Muscle layer of duodenum (tissue), 2 donors: ENCODE results near the gene ADGRA1.

Experiments used
- H3K27ac ChIP-seq: one replicate; pipeline ENCODE4 v1.7.0; 2013; ENCODE audit warnings: mild to moderate bottlenecking, low read length
- H3K27me3 ChIP-seq: one replicate; pipeline ENCODE4 v1.7.0; 2013; ENCODE audit warnings: low read depth, mild to moderate bottlenecking, control low read depth, low read length
- H3K36me3 ChIP-seq, 2 donors: one replicate each; pipeline ENCODE4 v1.7.0; 2013; ENCODE audit warnings: low read length in 2 of 2, control low read depth in 1 of 2, mild to moderate bottlenecking in 1 of 2; ENCODE audit not compliant: insufficient read depth in 2 of 2, control insufficient read depth in 1 of 2
- H3K4me1 ChIP-seq, 2 donors: one replicate each; pipeline ENCODE4 v1.7.0; 2013; ENCODE audit warnings: low read length in 2 of 2, mild to moderate bottlenecking in 2 of 2, control low read depth in 1 of 2, moderate library complexity in 1 of 2; ENCODE audit not compliant: insufficient read depth in 2 of 2, control insufficient read depth in 1 of 2
- H3K4me3 ChIP-seq, 2 donors: one replicate each; pipeline ENCODE4 v1.7.0; 2013; ENCODE audit warnings: low read length in 2 of 2, low read depth in 1 of 2, mild to moderate bottlenecking in 1 of 2
- H3K9me3 ChIP-seq, 2 donors: one replicate each; pipeline ENCODE4 v1.7.0; 2013; ENCODE audit warnings: low read length in 2 of 2, control low read depth in 1 of 2, mild to moderate bottlenecking in 1 of 2; ENCODE audit not compliant: control insufficient read depth in 1 of 2
- donor health status: healthy.

The ADGRA1 gene

DNA sequence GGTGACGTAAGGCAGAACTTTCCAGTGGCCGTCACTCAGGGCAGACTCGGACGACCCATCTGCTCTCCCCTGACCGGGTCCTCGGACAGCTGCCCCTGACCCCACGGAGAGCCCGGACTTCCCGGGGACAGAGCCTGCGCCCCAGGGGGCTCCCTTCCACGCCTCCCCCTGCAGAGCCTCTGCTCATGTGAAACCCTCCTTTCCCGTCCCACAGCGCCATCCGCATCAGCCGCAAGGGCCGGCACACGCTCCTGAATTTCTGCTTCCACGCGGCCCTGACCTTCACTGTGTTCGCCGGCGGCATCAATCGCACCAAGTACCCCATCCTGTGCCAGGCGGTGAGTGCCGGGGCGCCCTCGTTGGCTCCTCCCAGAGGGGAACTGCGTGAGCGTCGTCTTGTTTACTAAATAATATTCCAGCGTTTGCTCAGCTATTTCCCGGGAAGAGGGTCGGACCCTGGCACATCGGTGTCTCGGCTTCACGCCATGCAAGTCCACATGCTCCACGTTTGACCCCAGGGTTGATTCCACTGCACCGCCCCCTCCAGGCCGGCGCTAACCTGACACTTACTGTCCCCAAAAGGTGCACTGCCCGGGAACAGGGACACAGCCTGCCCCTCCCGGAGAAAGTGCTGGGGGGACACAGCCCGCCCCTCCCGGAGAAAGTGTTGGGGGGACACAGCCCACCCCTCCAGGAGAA lies 10.9 kb downstream of the ADGRA1 start:
- no peaks in the 10 kb centered on the region for H3K27me3 ChIP-seq
- no peaks in the 10 kb centered on the region for H3K36me3 ChIP-seq
- no peaks in the 10 kb centered on the region for H3K9me3 ChIP-seq
- H3K4me1 ChIP-seq = peaks cover 0 to 7% of the 10 kb centered on the region in 2 donors
- no peak overlapping the region for H3K4me3 ChIP-seq
- no peak overlapping the region for H3K27ac ChIP-seq

DNA sequence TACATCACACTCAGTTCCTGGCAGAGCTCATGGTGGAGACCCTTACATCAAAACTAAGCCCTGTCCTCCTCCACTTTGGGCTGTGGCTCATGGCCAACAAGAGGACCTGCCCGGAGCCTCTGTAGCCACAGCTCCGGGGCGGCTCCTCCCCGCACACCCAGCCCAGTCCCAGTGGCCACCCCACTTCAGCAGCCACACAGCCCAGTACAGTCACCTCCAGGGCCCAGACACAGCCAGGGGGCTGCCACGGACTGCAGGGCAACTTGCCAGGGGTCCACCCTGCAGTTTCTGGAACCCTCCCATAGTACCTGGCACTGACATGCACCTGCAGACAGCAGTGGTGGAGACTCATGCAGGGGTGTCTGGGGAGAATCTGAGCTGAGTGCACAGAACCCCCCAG lies 11.8 kb downstream of the ADGRA1 start:
- Histone ChIP-seq H3K27ac (no peak overlapping the region), H3K4me3 (no peak overlapping the region), H3K9me3 (no peaks in the 10 kb centered on the region), H3K4me1 (peaks cover 0 to 7% of the 10 kb centered on the region in 2 donors), H3K36me3 (no peaks in the 10 kb centered on the region), H3K27me3 (no peaks in the 10 kb centered on the region)

DNA sequence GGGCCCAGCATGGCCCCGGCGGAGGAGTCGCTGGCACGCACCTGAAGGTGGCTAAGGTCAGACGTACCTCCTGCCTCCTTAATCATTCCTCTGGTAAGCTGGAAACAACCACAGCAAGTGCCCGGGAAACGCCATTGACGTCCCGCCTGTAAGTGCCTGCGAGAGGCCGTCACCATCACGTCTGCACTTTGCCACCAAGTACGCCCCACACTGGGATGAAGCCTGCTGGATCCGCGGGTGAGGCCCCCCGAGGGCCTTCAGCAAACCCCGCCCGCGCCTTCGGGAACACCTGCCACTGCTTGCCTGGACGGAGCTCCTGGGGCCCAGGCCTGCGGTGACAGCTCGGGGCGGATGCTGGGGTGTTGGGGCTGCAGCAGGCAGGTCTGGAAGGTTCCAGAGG lies 12.5 kb downstream of the ADGRA1 start:
- H3K36me3 ChIP-seq = no peaks in the 10 kb centered on the region
- no peak overlapping the region for H3K4me3 ChIP-seq
- H3K27ac ChIP-seq = no peak overlapping the region
- H3K9me3 ChIP-seq = no peaks in the 10 kb centered on the region
- peaks cover 0 to 9% of the 10 kb centered on the region in 2 donors for H3K4me1 ChIP-seq
- H3K27me3 ChIP-seq = no peaks in the 10 kb centered on the region

DNA sequence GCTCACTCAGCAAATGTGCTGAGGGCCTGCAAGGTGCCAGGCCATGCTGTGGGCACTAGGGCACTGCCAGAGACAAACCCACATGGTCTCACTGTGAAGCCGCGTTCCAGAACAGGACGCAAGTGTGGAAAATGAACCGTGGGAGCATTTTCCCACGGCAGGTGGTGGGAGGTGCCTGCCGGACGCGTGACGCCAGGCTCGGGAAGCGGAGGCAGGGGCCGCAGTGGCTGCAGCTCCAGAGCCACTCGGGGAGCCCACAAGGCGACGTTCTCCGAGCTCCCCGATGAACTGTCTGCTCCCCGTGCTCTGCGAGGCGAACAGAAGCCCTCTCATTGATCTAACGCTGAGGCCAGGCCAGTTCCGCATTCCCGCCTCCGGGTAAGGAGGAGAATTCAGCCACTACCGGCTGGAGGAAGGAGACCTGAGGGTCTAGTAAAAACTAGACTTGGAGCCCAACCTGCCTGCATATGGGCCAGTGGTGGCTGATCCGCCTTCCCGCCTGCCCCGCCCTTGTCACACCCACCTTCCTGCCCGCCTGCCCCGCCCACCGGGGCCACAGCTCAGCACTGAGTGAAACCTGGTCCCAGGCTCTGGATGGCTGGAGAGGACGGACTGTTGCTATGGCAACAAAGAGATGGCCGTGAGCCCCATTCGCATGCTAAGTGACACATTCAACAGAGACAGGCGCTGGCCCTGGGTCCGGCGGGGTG lies 13.1 kb downstream of the ADGRA1 start:
- Histone ChIP-seq H3K27ac (no peak overlapping the region), H3K4me3 (no peak overlapping the region), H3K36me3 (no peaks in the 10 kb centered on the region), H3K27me3 (no peaks in the 10 kb centered on the region), H3K9me3 (no peaks in the 10 kb centered on the region), H3K4me1 (peaks cover 0 to 10% of the 10 kb centered on the region in 2 donors)

DNA sequence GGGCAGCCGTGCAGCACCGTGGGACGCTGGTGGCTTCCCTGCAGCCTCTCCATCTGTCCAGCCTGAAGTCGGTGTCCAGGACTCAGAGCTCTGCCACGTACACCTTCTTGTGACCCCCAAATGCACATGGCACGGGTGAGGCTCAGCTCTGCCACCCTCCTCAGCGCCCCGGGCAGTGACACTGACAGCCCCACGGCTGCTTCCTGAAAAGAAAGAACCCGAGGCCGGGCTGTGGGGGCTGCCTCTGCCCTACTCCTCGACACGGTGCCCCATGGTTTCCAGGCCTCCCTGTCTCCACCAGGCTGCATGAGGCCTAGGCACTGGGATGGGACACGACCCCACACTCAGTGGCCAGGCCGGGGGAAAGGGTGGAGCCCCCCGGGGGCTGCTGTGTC lies 13.7 kb downstream of the ADGRA1 start:
- Histone ChIP-seq H3K27ac (no peak overlapping the region), H3K4me3 (no peak overlapping the region), H3K9me3 (peaks cover 0 to 2% of the 10 kb centered on the region in 2 donors), H3K36me3 (no peaks in the 10 kb centered on the region), H3K4me1 (peaks cover 0 to 10% of the 10 kb centered on the region in 2 donors), H3K27me3 (no peaks in the 10 kb centered on the region)

DNA sequence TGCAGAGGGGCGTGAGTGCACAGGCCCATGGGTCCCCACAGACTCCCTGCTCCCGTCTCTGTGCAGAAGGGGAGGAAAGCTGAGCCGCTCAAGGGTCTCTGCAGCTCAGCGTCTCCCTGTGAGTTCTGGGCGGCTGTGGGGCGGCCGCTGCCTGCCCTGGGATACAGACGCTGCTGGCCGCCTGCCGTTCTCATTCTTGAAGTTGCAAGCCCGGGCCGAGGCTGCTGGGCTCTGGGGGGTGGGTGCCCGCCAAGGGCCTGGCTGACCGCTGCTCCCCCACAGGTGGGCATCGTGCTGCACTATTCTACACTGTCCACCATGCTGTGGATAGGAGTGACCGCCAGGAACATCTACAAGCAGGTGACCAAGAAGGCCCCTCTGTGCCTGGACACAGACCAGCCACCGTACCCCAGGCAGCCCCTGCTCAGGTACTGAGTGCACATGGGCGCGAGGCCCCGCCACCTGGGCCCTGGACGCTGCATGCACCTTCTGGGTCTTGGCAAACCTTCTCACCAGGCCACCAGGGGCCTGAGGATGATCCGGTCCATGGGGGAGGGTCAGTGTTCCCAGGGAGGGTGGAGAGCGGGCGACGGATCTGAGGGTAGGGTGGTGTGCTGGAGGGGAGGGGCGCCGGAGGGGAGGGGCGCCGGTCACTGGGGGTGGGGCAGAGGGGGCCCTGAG lies 14.8 kb downstream of the ADGRA1 start:
- peaks cover 0 to 10% of the 10 kb centered on the region in 2 donors for H3K4me1 ChIP-seq
- no peak overlapping the region for H3K27ac ChIP-seq
- no peaks in the 10 kb centered on the region for H3K27me3 ChIP-seq
- H3K4me3 ChIP-seq = no peak overlapping the region
- no peaks in the 10 kb centered on the region for H3K36me3 ChIP-seq
- H3K9me3 ChIP-seq = peaks cover 2 to 13% of the 10 kb centered on the region in 2 donors

DNA sequence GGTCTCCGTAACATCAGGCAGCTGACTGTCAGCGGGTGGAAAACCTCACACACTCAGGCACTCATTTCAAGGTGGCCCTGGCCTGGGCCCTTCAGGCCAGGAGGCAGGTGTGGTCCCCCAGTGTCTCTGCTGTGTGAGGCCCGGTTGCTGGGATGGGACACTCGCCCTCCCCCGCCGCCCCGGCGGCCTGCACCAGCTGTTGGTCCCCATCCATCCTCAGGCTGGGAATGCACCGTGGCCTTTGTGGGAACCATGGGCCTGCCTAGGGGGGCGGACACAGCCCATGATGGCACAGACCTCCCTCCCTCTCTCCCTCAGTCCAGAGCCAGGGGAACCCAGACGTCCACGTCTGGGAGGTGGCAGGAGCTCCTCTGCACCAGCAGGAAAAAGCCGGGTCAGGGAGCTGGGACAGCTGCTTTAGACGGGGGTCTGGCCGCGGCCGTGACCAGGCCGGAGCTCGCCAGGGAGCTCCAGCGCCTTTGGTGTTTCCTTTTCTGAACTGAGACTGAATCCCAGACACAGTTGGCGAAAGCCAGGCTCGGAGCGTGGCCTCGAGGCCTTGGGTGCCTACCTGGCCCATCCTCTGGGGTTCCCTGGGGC lies 15.7 kb downstream of the ADGRA1 start:
- H3K9me3 ChIP-seq = peaks cover 10 to 21% of the 10 kb centered on the region in 2 donors
- no peaks in the 10 kb centered on the region for H3K36me3 ChIP-seq
- H3K4me1 ChIP-seq = peaks cover 0 to 10% of the 10 kb centered on the region in 2 donors
- H3K4me3 ChIP-seq = no peak overlapping the region
- H3K27me3 ChIP-seq = no peaks in the 10 kb centered on the region
- no peak overlapping the region for H3K27ac ChIP-seq

DNA sequence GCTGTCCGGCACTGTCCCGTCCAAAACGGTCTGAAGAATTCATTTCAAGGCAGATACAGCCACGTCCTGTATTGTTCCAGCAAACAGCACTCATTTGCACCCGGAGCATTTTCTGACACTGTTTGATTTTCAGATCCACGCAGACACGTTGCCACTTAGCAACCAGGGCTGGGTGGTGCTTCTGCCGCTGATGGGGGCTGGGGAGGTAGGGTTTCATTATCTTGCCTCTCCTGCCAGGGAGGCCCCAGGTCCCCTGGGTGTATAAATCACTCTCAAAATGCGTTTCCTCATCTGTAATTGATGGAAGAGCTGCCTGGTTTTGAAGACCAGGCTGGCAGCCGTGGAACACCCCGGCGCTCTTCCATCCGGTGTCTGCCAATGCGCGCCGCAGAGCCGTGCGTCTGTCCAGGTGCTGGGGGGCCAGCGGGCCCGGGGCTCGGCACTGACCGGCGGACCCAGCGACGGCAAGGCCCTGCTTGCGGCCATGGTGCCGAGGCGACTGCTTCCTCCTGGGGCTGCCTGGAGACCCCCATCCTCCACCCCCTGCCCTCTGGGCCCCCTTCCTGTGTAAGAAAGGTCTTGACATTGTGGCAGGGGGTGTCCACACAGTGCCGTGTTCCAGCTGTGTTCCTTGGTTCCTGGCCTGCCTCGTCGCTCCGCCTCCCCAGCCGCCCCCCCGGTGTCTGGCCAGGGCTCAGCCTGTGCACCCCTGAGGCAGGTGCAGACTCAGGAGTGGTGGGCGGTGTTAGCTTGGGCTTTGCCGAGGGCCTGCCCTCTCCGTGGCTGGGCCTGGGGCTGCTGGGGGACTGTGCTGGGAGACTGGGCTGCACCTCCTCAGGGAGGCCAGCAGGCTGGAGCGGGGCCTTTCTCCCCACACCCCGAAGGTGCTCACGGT lies 16.6 kb downstream of the ADGRA1 start:
- H3K27me3 ChIP-seq = no peaks in the 10 kb centered on the region
- H3K27ac ChIP-seq = no peak overlapping the region

DNA sequence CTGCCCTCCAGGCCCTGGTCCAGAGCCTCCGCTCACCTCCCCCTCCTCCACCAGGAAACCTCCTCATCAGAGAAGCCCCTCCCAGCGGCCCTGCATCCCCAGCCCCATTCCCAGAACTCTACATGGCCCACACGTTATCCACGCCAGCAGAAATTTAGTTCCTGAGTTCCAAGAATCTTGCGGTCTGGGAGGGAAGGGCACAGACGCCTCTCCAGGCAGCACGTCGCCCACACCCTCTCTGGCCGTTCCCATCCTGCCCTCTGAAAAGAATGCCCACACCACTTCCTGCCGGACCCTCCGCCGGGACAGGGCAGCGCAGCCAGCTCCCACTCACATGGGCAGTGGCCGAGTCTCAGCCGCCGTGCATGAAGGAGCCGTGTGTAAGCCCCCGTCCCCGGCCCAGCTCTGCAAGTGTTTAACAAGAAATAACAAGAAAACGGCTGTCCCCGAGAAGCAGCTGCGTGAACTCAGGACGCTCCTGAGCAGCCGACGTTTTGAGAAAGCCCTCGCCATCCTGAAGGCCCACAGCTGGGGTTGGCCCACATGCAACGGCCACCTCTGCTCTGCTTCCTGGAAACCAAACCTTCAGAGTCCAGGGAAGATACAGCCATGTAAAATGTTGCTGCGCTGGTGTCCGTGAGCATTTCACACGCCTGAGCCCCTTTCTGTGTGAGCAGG lies 17.4 kb downstream of the ADGRA1 start:
- peaks cover 13 to 32% of the 10 kb centered on the region in 2 donors for H3K9me3 ChIP-seq
- no peaks in the 10 kb centered on the region for H3K27me3 ChIP-seq
- no peak overlapping the region for H3K27ac ChIP-seq
- H3K4me1 ChIP-seq = peaks cover 0 to 10% of the 10 kb centered on the region in 2 donors
- H3K36me3 ChIP-seq = no peaks in the 10 kb centered on the region
- H3K4me3 ChIP-seq = peak overlapping the region in 1 of 2 donors; percentile 6

More for the DNA sequence above, 16.6 kb downstream of the ADGRA1 start:
- Histone ChIP-seq H3K9me3 (peaks cover 13 to 29% of the 10 kb centered on the region in 2 donors), H3K4me1 (peaks cover 0 to 10% of the 10 kb centered on the region in 2 donors), H3K36me3 (no peaks in the 10 kb centered on the region), H3K4me3 (peak overlapping the region in 1 of 2 donors; percentile 6)

DNA sequence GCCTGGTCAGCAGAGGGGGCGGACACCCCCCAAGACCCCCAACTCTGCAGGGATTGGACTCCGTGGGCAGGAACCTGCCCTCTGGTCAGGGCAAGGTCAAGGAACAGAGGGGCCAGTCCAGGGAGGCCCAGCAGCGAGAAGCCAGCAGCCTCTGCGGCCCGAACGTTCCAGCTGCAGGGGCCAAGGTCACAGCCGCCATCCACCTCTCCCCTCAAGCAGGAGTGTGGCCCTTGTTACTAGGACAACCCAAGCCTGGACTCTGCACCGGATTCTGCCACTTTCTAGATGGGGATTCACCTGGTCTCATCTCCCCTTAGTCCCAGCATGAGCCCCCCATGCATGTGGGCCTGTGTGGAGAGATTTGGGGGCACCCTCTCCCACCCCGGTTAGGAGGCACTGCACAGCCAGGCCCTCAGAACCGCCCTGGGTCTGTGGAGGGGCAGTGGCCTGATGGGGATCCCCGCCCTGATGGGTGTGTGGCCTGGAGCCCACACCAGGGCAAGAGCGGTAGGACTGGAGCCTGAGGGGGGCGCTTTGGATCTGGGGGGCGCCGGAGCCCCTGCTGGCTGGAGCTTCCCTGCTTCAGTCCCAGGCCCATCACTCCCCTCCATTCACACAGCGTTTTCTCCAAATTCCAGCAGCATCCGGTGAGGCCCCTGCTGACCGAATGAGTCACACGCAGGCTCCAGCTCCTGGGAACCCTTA lies 18.1 kb downstream of the ADGRA1 start:
- peaks cover 13 to 32% of the 10 kb centered on the region in 2 donors for H3K9me3 ChIP-seq
- no peaks in the 10 kb centered on the region for H3K36me3 ChIP-seq
- H3K27ac ChIP-seq = no peak overlapping the region
- H3K4me3 ChIP-seq = no peak overlapping the region
- peaks cover 0 to 7% of the 10 kb centered on the region in 2 donors for H3K4me1 ChIP-seq
- no peaks in the 10 kb centered on the region for H3K27me3 ChIP-seq
